Right forelimb (tissue), 1 donor: Measurements from ENCODE around the gene SRSF5.
"Not testable (repeated sequence)": the region's sequence is repeated elsewhere in the genome, so short reads cannot be mapped to it uniquely, and the experiment has no call there.

Experiments used
- DNase-seq: peaks from one replicate; pipeline ENCODE4 v3.0.0-alpha.2; 2018

Gene SRSF5

GRCh38 chr14:69808919-69809808 lies 42.2 kb downstream of the SRSF5 start:
- no peak for DNase-seq

- no peak for DNase-seq
Observed at GRCh38 chr14:69811227-69811867, 44.4 kb downstream of the SRSF5 start.

- no peak for DNase-seq
Observed at GRCh38 chr14:69811868-69812252, 44.9 kb downstream of the SRSF5 start.

- no peak for DNase-seq
Observed at GRCh38 chr14:69812711-69813110, 45.8 kb downstream of the SRSF5 start.

- DNase-seq: not testable (repeated sequence)
Observed at GRCh38 chr14:69813346-69813745, 46.4 kb downstream of the SRSF5 start.

GRCh38 chr14:69814397-69814796 lies 47.5 kb downstream of the SRSF5 start:
- no peak for DNase-seq

- no peak for DNase-seq
Observed at GRCh38 chr14:69815556-69815955, 48.6 kb downstream of the SRSF5 start.

- DNase-seq: no peak
Observed at GRCh38 chr14:69816216-69816615, 49.3 kb downstream of the SRSF5 start.

- DNase-seq: peak; percentile 76
Observed at GRCh38 chr14:69818758-69819191, 51.8 kb downstream of the SRSF5 start.

GRCh38 chr14:69819607-69820006 lies 52.7 kb downstream of the SRSF5 start:
- no peak for DNase-seq

GRCh38 chr14:69820991-69821390 lies 54.0 kb downstream of the SRSF5 start:
- no peak for DNase-seq
